Activated T-helper 1 cell treated with anti-CD3 and anti-CD28 coated beads, Interleukin-12 subunit alpha, Interleukin-12 subunit beta, Interleukin-2, Interleukin-4 antibody, amounts not matched to agents 30 ng/mL and 10 ng/mL and 1 ng/mL, durations not matched to agents 14 hours and 24 hours and 36 hours (primary cell): ENCODE results near the gene OASL. TPM values are rescaled to one million over a fixed set of nuclear protein-coding genes. Genes with fewer than 3 reads are reported as not detected.

Experiments used
- DNase-seq: peaks from one replicate; pipeline ENCODE4 v3.0.0; 2021; ENCODE audit warnings: low spot score
- H3K27ac Mint-ChIP-seq: one replicate; pipeline ENCODE4 v1.8.0; 2021; ENCODE audit warnings: mild to moderate bottlenecking, mixed read lengths
- H3K27me3 Mint-ChIP-seq: one replicate; pipeline ENCODE4 v1.8.0; 2022; ENCODE audit warnings: mild to moderate bottlenecking, moderate library complexity, mixed read lengths; ENCODE audit not compliant: insufficient read depth
- H3K36me3 Mint-ChIP-seq: one replicate; pipeline ENCODE4 v1.8.0; 2021; ENCODE audit warnings: low read depth, mixed read lengths
- H3K4me1 Mint-ChIP-seq: one replicate; pipeline ENCODE4 v1.8.0; 2021; ENCODE audit warnings: low read depth, mixed read lengths
- H3K4me3 Mint-ChIP-seq: one replicate; pipeline ENCODE4 v1.8.0; 2021; ENCODE audit warnings: mild to moderate bottlenecking, moderate library complexity, mixed read lengths
- H3K9me3 Mint-ChIP-seq: one replicate; pipeline ENCODE4 v1.8.0; 2021; ENCODE audit warnings: mixed read lengths
- intact Hi-C: fragments of 100-400 bp; cut with micrococcal nuclease; formaldehyde crosslinking; loops from one replicate; pipeline ENCODE4 v1.15.1; 2024
- total RNA-seq: library from RNA; stranded (reverse); gene quantifications from 2 replicates; pipeline ENCODE4 v1.2.3, GENCODE V29; 2022

The OASL gene
- total RNA-seq, 1 donor from 2014 or later, result 3.1 TPM

GRCh38 chr12:121001841-121002483 is 37.1 kb downstream of the OASL start:
- Mint-ChIP-seq H3K27ac (no peak overlapping the region), H3K4me3 (no peak overlapping the region), H3K36me3 (peaks cover 24% of the 10 kb centered on the region), H3K27me3 (no peaks in the 10 kb centered on the region), H3K4me1 (peaks cover 4% of the 10 kb centered on the region), H3K9me3 (no peaks in the 10 kb centered on the region)
- DNase-seq, result no peak
- intact Hi-C loops, result no loop called here

- intact Hi-C loops, result no loop called here
- Mint-ChIP-seq H3K27me3 (no peaks in the 10 kb centered on the region), H3K9me3 (no peaks in the 10 kb centered on the region), H3K36me3 (peaks cover 21% of the 10 kb centered on the region), H3K4me3 (no peak overlapping the region), H3K4me1 (peaks cover 4% of the 10 kb centered on the region), H3K27ac (no peak overlapping the region)
- no peak for DNase-seq
These were observed 38.0 kb downstream of the OASL start for GRCh38 chr12:121001060-121001459.

GRCh38 chr12:121000530-121000929 is 38.5 kb downstream of the OASL start:
- H3K36me3 Mint-ChIP-seq, result peaks cover 21% of the 10 kb centered on the region
- no peak for DNase-seq
- H3K27ac Mint-ChIP-seq, result no peak overlapping the region
- no peaks in the 10 kb centered on the region for H3K9me3 Mint-ChIP-seq
- intact Hi-C loops, result no loop called here
- peaks cover 3% of the 10 kb centered on the region for H3K4me1 Mint-ChIP-seq
- no peak overlapping the region for H3K4me3 Mint-ChIP-seq
- H3K27me3 Mint-ChIP-seq, result no peaks in the 10 kb centered on the region

GRCh38 chr12:120999191-121000120 is 39.6 kb downstream of the OASL start:
- no peak for DNase-seq
- peaks cover 12% of the 10 kb centered on the region for H3K36me3 Mint-ChIP-seq
- peaks cover 2% of the 10 kb centered on the region for H3K27me3 Mint-ChIP-seq
- no peaks in the 10 kb centered on the region for H3K4me1 Mint-ChIP-seq
- no peak overlapping the region for H3K4me3 Mint-ChIP-seq
- intact Hi-C loops, result no loop called here
- no peaks in the 10 kb centered on the region for H3K9me3 Mint-ChIP-seq
- no peak overlapping the region for H3K27ac Mint-ChIP-seq

GRCh38 chr12:120998435-120998834 is 40.6 kb downstream of the OASL start:
- Mint-ChIP-seq H3K27me3 (peaks cover 2% of the 10 kb centered on the region), H3K36me3 (peaks cover 5% of the 10 kb centered on the region), H3K27ac (no peak overlapping the region), H3K4me1 (no peaks in the 10 kb centered on the region), H3K4me3 (no peak overlapping the region), H3K9me3 (no peaks in the 10 kb centered on the region)
- intact Hi-C loops, result no loop called here
- no peak for DNase-seq

GRCh38 chr12:120997448-120997847 is 41.6 kb downstream of the OASL start:
- H3K36me3 Mint-ChIP-seq, result peaks cover 1% of the 10 kb centered on the region
- intact Hi-C loops, result no loop called here
- H3K4me3 Mint-ChIP-seq, result no peak overlapping the region
- no peak overlapping the region for H3K27ac Mint-ChIP-seq
- no peak for DNase-seq
- no peaks in the 10 kb centered on the region for H3K9me3 Mint-ChIP-seq
- H3K4me1 Mint-ChIP-seq, result no peaks in the 10 kb centered on the region
- H3K27me3 Mint-ChIP-seq, result peaks cover 2% of the 10 kb centered on the region

- intact Hi-C loops, result no loop called here
- Mint-ChIP-seq H3K4me1 (no peaks in the 10 kb centered on the region), H3K9me3 (no peaks in the 10 kb centered on the region), H3K36me3 (peaks cover 1% of the 10 kb centered on the region), H3K27me3 (peaks cover 3% of the 10 kb centered on the region), H3K4me3 (no peak overlapping the region), H3K27ac (no peak overlapping the region)
- no peak for DNase-seq
These were observed 42.8 kb downstream of the OASL start for GRCh38 chr12:120996133-120996746.

GRCh38 chr12:120994589-120995337 is 44.3 kb downstream of the OASL start:
- Mint-ChIP-seq H3K9me3 (no peaks in the 10 kb centered on the region), H3K4me3 (no peak overlapping the region), H3K36me3 (peaks cover 1% of the 10 kb centered on the region), H3K27me3 (peaks cover 7% of the 10 kb centered on the region), H3K27ac (no peak overlapping the region), H3K4me1 (no peaks in the 10 kb centered on the region)
- intact Hi-C loops, result no loop called here
- DNase-seq, result no peak

GRCh38 chr12:120994059-120994458 is 45.0 kb downstream of the OASL start:
- intact Hi-C loops, result no loop called here
- H3K27me3 Mint-ChIP-seq, result peaks cover 9% of the 10 kb centered on the region
- DNase-seq, result no peak
- H3K4me1 Mint-ChIP-seq, result no peaks in the 10 kb centered on the region
- H3K36me3 Mint-ChIP-seq, result no peaks in the 10 kb centered on the region
- H3K4me3 Mint-ChIP-seq, result no peak overlapping the region
- no peaks in the 10 kb centered on the region for H3K9me3 Mint-ChIP-seq
- H3K27ac Mint-ChIP-seq, result no peak overlapping the region

- intact Hi-C loops, result no loop called here
- H3K36me3 Mint-ChIP-seq, result no peaks in the 10 kb centered on the region
- DNase-seq, result no peak
- H3K9me3 Mint-ChIP-seq, result no peaks in the 10 kb centered on the region
- H3K4me3 Mint-ChIP-seq, result no peak overlapping the region
- H3K27me3 Mint-ChIP-seq, result peaks cover 9% of the 10 kb centered on the region
- H3K27ac Mint-ChIP-seq, result no peak overlapping the region
- H3K4me1 Mint-ChIP-seq, result no peaks in the 10 kb centered on the region
These were observed 45.5 kb downstream of the OASL start for GRCh38 chr12:120993496-120993895.

- intact Hi-C loops, result no loop called here
These were observed 46.1 kb downstream of the OASL start for GRCh38 chr12:120992989-120993388.

GRCh38 chr12:120991965-120992364 is 47.1 kb downstream of the OASL start:
- H3K4me3 Mint-ChIP-seq, result no peak overlapping the region
- intact Hi-C loops, result no loop called here
- DNase-seq, result no peak
- no peaks in the 10 kb centered on the region for H3K4me1 Mint-ChIP-seq
- peaks cover 12% of the 10 kb centered on the region for H3K27me3 Mint-ChIP-seq
- no peak overlapping the region for H3K27ac Mint-ChIP-seq
- H3K36me3 Mint-ChIP-seq, result no peaks in the 10 kb centered on the region
- H3K9me3 Mint-ChIP-seq, result no peaks in the 10 kb centered on the region

More at GRCh38 chr12:120992989-120993388, 46.1 kb downstream of the OASL start:
- Mint-ChIP-seq H3K36me3 (no peaks in the 10 kb centered on the region), H3K9me3 (no peaks in the 10 kb centered on the region), H3K4me3 (no peak overlapping the region), H3K27me3 (peaks cover 12% of the 10 kb centered on the region), H3K4me1 (no peaks in the 10 kb centered on the region), H3K27ac (no peak overlapping the region)
- DNase-seq, result no peak
